Suprapubic skin (tissue), 4 donors: Measurements from ENCODE around the gene CBR1.

Experiments used
- CTCF ChIP-seq, 2 donors: fragments of 200-600 bp in 1 of 2; fragments of 450-650 bp in 1 of 2; sonication (generic) in 1 of 2; IDR thresholded peaks; one replicate each; pipeline ENCODE4 v1.5.1; 2016 to 2019; ENCODE audit warnings: antibody characterized with exemption in 2 of 2, mild to moderate bottlenecking in 1 of 2, moderate library complexity in 1 of 2
- EP300 ChIP-seq: sonication (generic); formaldehyde crosslinking; IDR thresholded peaks from one replicate; pipeline ENCODE4 v1.6.1; 2017; ENCODE audit warnings: antibody characterized with exemption
- POLR2A ChIP-seq, 2 donors: fragments of 450-650 bp; IDR thresholded peaks; one replicate each; pipeline ENCODE4 v1.6.1; 2017; ENCODE audit warnings: antibody characterized with exemption in 2 of 2, mild to moderate bottlenecking in 2 of 2, moderate library complexity in 2 of 2
- POLR2AphosphoS5 ChIP-seq, 3 donors: sonication (generic); formaldehyde crosslinking; IDR thresholded peaks; one replicate each; pipeline ENCODE4 v1.6.1; 2017; ENCODE audit warnings: antibody characterized with exemption in 3 of 3

- TF ChIP-seq POLR2AphosphoS5 (IDR thresholded peaks at IDR 0.05) (peak in 2 of 3 donors; percentile 26 to 30), CTCF (IDR thresholded peaks at IDR 0.05) (no peak), POLR2A (IDR thresholded peaks at IDR 0.05) (no peak), EP300 (no peak)
Measured at GRCh38 chr21:36117286-36117741, 47.5 kb downstream of the CBR1 start.
